ENCODE measurements around the gene SEZ6. TPM values are rescaled to one million over a fixed set of nuclear protein-coding genes. Genes with fewer than 3 reads are reported as not detected.

The SEZ6 gene
- total RNA-seq, 3 donors from 2014 or later (not counting 1 experiment from before 2014, with no cell fraction given) = 0.33 to 1.4 (median 0.97) TPM

DNA sequence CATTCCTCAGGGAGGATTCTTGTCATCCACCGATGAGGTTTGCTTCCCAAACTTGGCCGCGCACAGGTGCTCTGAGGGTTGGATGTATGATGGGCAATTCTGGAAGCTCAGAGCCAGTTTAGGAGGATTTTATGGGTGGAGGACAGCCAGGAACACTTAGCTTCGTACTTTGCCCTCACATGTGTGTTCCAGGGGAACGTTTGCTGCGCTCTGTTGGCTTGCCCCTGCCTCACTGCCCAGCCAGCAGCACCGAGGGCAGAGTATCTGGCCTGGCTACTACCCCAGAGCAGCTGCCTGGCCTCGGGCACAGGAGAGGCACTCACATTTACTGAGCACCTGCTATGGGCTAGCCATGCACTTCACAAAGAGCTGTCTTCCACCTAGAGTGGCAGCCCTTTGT, 14.1 kb downstream of the SEZ6 start:
- no peaks in the 10 kb centered on the region for H3K4me1 Mint-ChIP-seq
- 76% methylated on average over 8 of the region's 8 CpGs for WGBS (ENCODE audit: insufficient coverage)
- no peak overlapping the region for H3K27ac Mint-ChIP-seq
- no peak overlapping the region for H3K4me3 Mint-ChIP-seq
- Histone ChIP-seq H3K27me3 (ENCODE audit: control insufficient read depth, insufficient read depth, low read length) (no peaks in the 10 kb centered on the region), H3K4me3 (ENCODE audit: low read length) (no peak overlapping the region), H3K27ac (ENCODE audit: low read length) (no peak overlapping the region), H3K4me1 (ENCODE audit: control insufficient read depth, insufficient read depth, low read length) (no peaks in the 10 kb centered on the region), H3K36me3 (ENCODE audit: control insufficient read depth, insufficient read depth, low read length) (no peaks in the 10 kb centered on the region), H3K9me3 (ENCODE audit: control insufficient read depth, insufficient read depth, low read length) (no peaks in the 10 kb centered on the region)
- intact Hi-C loops (cut with micrococcal nuclease) = no loop called here
- H3K9me3 Mint-ChIP-seq = no peaks in the 10 kb centered on the region
- ATAC-seq (no peak), DNase-seq (no peak)
- H3K27me3 Mint-ChIP-seq (ENCODE audit: low read depth in 2 of 2) = no peaks in the 10 kb centered on the region
- TF ChIP-seq, protein P1, sequence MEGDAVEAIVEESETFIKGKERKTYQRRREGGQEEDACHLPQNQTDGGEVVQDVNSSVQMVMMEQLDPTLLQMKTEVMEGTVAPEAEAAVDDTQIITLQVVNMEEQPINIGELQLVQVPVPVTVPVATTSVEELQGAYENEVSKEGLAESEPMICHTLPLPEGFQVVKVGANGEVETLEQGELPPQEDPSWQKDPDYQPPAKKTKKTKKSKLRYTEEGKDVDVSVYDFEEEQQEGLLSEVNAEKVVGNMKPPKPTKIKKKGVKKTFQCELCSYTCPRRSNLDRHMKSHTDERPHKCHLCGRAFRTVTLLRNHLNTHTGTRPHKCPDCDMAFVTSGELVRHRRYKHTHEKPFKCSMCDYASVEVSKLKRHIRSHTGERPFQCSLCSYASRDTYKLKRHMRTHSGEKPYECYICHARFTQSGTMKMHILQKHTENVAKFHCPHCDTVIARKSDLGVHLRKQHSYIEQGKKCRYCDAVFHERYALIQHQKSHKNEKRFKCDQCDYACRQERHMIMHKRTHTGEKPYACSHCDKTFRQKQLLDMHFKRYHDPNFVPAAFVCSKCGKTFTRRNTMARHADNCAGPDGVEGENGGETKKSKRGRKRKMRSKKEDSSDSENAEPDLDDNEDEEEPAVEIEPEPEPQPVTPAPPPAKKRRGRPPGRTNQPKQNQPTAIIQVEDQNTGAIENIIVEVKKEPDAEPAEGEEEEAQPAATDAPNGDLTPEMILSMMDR (IDR thresholded peaks at IDR 0.05) = no peak
- no peaks in the 10 kb centered on the region for H3K36me3 Mint-ChIP-seq

- Histone ChIP-seq H3K27me3 (ENCODE audit: control insufficient read depth, insufficient read depth, low read length) (peaks cover 2% of the 10 kb centered on the region), H3K27ac (ENCODE audit: low read length) (no peak overlapping the region), H3K9me3 (ENCODE audit: control insufficient read depth, insufficient read depth, low read length) (no peaks in the 10 kb centered on the region), H3K36me3 (ENCODE audit: control insufficient read depth, insufficient read depth, low read length) (no peaks in the 10 kb centered on the region), H3K4me1 (ENCODE audit: control insufficient read depth, insufficient read depth, low read length) (peaks cover under 1% of the 10 kb centered on the region), H3K4me3 (ENCODE audit: low read length) (no peak overlapping the region)
- no peak overlapping the region for H3K4me3 Mint-ChIP-seq
- no peak overlapping the region for H3K27ac Mint-ChIP-seq
- TF ChIP-seq, protein P1 (IDR thresholded peaks at IDR 0.05) = no peak
- no peaks in the 10 kb centered on the region for H3K36me3 Mint-ChIP-seq
- intact Hi-C loops (cut with micrococcal nuclease) = loop anchor here (10.0 kb wide), 1 partner anchor 306 kb away; the partner anchor contains the start of gene NUFIP2
- no peaks in the 10 kb centered on the region for H3K9me3 Mint-ChIP-seq
- H3K27me3 Mint-ChIP-seq (ENCODE audit: low read depth in 2 of 2) = no peaks in the 10 kb centered on the region
- ATAC-seq (no peak), DNase-seq (no peak)
- H3K4me1 Mint-ChIP-seq = no peaks in the 10 kb centered on the region
Measured at GRCh38 chr17:28989028-28989427, 16.8 kb downstream of the SEZ6 start.

GRCh38 chr17:28988475-28988874, 17.4 kb downstream of the SEZ6 start:
- Mint-ChIP-seq H3K4me3 (no peak overlapping the region), H3K36me3 (no peaks in the 10 kb centered on the region), H3K4me1 (peaks cover 2 to 4% of the 10 kb centered on the region in 2 donors), H3K27ac (peak overlapping the region in 1 of 2 donors; percentile 80), H3K27me3 (ENCODE audit: low read depth in 2 of 2) (no peaks in the 10 kb centered on the region), H3K9me3 (no peaks in the 10 kb centered on the region)
- H3K4me1 ChIP-seq (ENCODE audit: control insufficient read depth, insufficient read depth, low read length) = peaks cover 6% of the 10 kb centered on the region
- no peaks in the 10 kb centered on the region for H3K36me3 ChIP-seq (ENCODE audit: control insufficient read depth, insufficient read depth, low read length)
- ATAC-seq (no peak), DNase-seq (no peak)
- intact Hi-C loops (cut with micrococcal nuclease) = loop anchor here (10.0 kb wide), 1 partner anchor 306 kb away; the partner anchor contains the start of gene NUFIP2
- H3K9me3 ChIP-seq (ENCODE audit: control insufficient read depth, insufficient read depth, low read length) = no peaks in the 10 kb centered on the region
- TF ChIP-seq, protein P1 (IDR thresholded peaks at IDR 0.05) = no peak
- H3K4me3 ChIP-seq (ENCODE audit: low read length) = no peak overlapping the region
- 75% methylated on average over 1 of the region's 1 CpG for WGBS (ENCODE audit: insufficient coverage)
- peaks cover 2% of the 10 kb centered on the region for H3K27me3 ChIP-seq (ENCODE audit: control insufficient read depth, insufficient read depth, low read length)
- no peak overlapping the region for H3K27ac ChIP-seq (ENCODE audit: low read length)
